Measurements from ENCODE around the gene TMBIM6. TPM values are rescaled to one million over a fixed set of nuclear protein-coding genes. Genes with fewer than 3 reads are reported as not detected.

TMBIM6 gene
- polyA plus RNA-seq, 3 donors from 2014 or later, result 982 to 1,961 (median 1,202) TPM

- Mint-ChIP-seq H3K36me3 (peaks cover 0 to 5% (median 5%) of the 10 kb centered on the region in 3 donors), H3K9me3 (no peaks in the 10 kb centered on the region), H3K4me3 (no peak overlapping the region), H3K27ac (no peak overlapping the region), H3K27me3 (ENCODE audit: low read depth in 3 of 3) (no peaks in the 10 kb centered on the region), H3K4me1 (no peaks in the 10 kb centered on the region)
- no peak for DNase-seq
Observed at GRCh38 chr12:49790741-49791555, 49.6 kb downstream of the TMBIM6 start.

GRCh38 chr12:49791700-49792099 is 50.3 kb downstream of the TMBIM6 start:
- no peaks in the 10 kb centered on the region for H3K9me3 Mint-ChIP-seq
- no peak overlapping the region for H3K27ac Mint-ChIP-seq
- H3K4me3 Mint-ChIP-seq, result no peak overlapping the region
- no peaks in the 10 kb centered on the region for H3K4me1 Mint-ChIP-seq
- H3K36me3 Mint-ChIP-seq, result peaks cover 0 to 5% (median 5%) of the 10 kb centered on the region in 3 donors
- no peaks in the 10 kb centered on the region for H3K27me3 Mint-ChIP-seq (ENCODE audit: low read depth in 3 of 3)
- DNase-seq, result no peak

- Mint-ChIP-seq H3K36me3 (peaks cover 0 to 4% (median 4%) of the 10 kb centered on the region in 3 donors), H3K27me3 (ENCODE audit: low read depth in 3 of 3) (no peaks in the 10 kb centered on the region), H3K9me3 (no peaks in the 10 kb centered on the region), H3K27ac (no peak overlapping the region), H3K4me3 (no peak overlapping the region), H3K4me1 (no peaks in the 10 kb centered on the region)
- no peak for DNase-seq
Observed at GRCh38 chr12:49792181-49792970, 51.0 kb downstream of the TMBIM6 start.

DNA sequence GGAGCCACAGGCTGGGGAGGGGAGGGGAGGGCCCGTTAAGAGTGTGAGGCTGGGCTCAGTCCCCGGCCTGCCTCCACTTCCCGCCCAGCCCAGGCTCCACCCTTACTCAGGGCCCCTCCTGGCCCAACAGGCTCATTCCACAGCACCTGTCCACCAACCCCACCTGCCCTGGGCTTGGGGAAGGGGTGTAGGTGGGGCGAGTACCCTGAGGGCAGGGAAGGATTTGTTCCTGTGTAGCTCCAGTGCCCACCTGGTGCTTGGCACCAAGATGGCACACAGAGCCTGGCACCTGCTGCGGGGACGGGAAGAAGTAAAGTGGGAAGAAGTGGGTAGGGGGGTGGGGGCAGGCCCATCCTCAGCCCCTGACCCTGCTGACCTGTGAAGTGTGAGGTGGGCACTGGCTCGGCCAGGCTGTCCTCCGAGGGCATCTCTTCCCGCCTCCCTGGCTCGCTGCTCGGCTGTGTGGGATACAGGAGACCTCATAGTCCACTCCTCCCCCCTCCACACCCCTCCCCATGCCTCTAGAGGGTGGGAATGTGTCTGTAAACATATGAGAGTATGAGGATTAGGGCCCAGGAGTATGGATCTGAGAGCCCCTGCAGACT is 51.7 kb downstream of the TMBIM6 start:
- H3K9me3 Mint-ChIP-seq, result no peaks in the 10 kb centered on the region
- H3K27ac Mint-ChIP-seq, result no peak overlapping the region
- H3K27me3 Mint-ChIP-seq (ENCODE audit: low read depth in 3 of 3), result no peaks in the 10 kb centered on the region
- H3K36me3 Mint-ChIP-seq, result no peaks in the 10 kb centered on the region
- no peak for DNase-seq
- H3K4me1 Mint-ChIP-seq, result no peaks in the 10 kb centered on the region
- H3K4me3 Mint-ChIP-seq, result no peak overlapping the region

DNA sequence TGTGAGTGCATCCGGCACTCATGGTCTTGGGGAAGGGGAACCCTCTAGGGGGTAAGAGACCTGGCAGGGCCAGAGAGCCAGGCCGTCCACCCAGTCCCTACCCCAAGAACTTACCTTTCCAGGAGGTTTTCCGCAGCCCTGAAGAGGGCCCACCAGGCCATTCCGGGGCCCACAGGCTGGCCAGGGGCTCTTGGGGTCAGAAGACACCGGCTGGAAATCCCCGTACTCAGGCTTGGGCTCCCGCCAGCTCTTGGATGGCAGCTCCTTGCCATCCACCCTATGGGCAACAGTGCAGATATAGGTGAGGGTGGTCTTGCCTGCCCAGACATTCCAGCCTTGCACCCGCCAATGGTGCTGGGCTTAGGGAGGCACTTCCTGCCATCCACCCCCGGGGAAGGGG is 52.3 kb downstream of the TMBIM6 start:
- H3K4me3 Mint-ChIP-seq, result no peak overlapping the region
- no peaks in the 10 kb centered on the region for H3K4me1 Mint-ChIP-seq
- H3K9me3 Mint-ChIP-seq, result no peaks in the 10 kb centered on the region
- no peak overlapping the region for H3K27ac Mint-ChIP-seq
- no peaks in the 10 kb centered on the region for H3K36me3 Mint-ChIP-seq
- no peak for DNase-seq
- no peaks in the 10 kb centered on the region for H3K27me3 Mint-ChIP-seq (ENCODE audit: low read depth in 3 of 3)

DNA sequence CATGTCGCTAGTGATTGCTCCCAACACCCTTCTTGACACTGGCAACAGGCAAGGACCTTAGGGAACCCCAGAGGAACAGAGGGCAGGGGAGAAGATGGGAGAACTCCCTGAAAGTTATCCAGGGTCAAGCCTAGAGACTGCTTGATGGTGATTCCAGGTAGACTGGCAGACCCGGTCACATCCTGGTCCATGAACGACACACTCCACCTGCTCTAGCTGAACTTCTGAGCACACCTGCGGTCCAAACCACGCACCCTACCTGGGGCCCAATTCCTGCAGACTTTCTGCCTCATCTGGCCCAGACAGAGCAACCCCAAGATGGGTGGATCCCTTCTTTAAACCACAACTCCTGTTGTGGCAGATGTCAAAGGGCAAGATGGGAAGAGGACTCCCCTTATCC is 52.7 kb downstream of the TMBIM6 start:
- Mint-ChIP-seq H3K9me3 (no peaks in the 10 kb centered on the region), H3K36me3 (no peaks in the 10 kb centered on the region), H3K4me1 (no peaks in the 10 kb centered on the region), H3K27ac (no peak overlapping the region), H3K27me3 (ENCODE audit: low read depth in 3 of 3) (no peaks in the 10 kb centered on the region), H3K4me3 (no peak overlapping the region)
- DNase-seq, result no peak

- Mint-ChIP-seq H3K9me3 (no peaks in the 10 kb centered on the region), H3K4me3 (no peak overlapping the region), H3K36me3 (peaks cover 0 to 6% (median 2%) of the 10 kb centered on the region in 3 donors), H3K4me1 (no peaks in the 10 kb centered on the region), H3K27ac (no peak overlapping the region), H3K27me3 (ENCODE audit: low read depth in 3 of 3) (no peaks in the 10 kb centered on the region)
- DNase-seq, result no peak
Observed at GRCh38 chr12:49794811-49795653, 53.7 kb downstream of the TMBIM6 start.

DNA sequence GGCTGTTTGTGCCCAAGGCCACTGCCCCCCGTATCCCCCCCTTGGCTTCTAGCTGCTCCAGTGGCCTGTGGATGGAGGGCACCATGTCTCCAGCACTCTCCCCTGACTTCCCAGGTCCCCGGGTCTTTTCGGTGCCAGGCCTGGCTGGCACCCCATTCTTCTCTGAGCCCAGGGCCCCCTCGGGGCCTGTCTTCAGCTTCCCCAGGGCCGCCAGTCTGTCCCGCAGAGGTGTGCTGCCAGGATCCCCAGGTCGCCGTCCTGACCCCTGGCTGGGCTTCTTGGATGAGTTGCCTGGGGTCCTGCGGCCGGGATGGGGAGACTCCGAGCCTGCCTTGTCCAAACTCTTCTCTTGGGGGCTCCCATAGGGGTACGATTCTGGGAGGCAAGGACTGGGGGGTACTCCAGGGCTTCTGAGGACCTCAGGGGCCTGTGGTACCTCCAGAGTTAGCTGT is 54.3 kb downstream of the TMBIM6 start:
- H3K4me3 Mint-ChIP-seq, result no peak overlapping the region
- H3K4me1 Mint-ChIP-seq, result no peaks in the 10 kb centered on the region
- no peak for DNase-seq
- no peaks in the 10 kb centered on the region for H3K9me3 Mint-ChIP-seq
- H3K36me3 Mint-ChIP-seq, result peaks cover 5 to 8% (median 7%) of the 10 kb centered on the region in 3 donors
- no peaks in the 10 kb centered on the region for H3K27me3 Mint-ChIP-seq (ENCODE audit: low read depth in 3 of 3)
- H3K27ac Mint-ChIP-seq, result no peak overlapping the region

DNA sequence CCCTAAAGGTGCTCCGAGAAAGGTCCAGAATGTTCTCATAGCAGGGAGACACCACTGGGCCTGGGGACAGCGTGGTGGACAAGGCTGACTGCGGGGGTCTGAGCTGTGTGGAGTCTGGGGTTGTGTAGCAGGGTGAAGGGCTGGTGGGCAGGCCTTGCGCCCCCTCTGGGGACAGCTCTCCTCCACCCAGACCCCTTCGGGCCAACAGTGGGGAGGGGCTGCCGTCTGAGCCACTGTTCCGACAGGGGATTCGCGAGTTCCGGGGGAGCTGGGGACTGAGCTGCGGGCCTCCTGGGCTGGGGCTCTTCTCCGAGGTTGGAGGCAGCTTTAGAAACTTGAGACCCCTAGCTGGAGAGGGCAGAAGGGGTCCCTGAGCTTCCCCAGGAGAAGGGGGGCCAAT is 54.8 kb downstream of the TMBIM6 start:
- H3K4me3 Mint-ChIP-seq, result no peak overlapping the region
- no peak for DNase-seq
- H3K9me3 Mint-ChIP-seq, result no peaks in the 10 kb centered on the region
- H3K4me1 Mint-ChIP-seq, result no peaks in the 10 kb centered on the region
- H3K27ac Mint-ChIP-seq, result no peak overlapping the region
- H3K36me3 Mint-ChIP-seq, result peaks cover 5 to 8% (median 7%) of the 10 kb centered on the region in 3 donors
- no peaks in the 10 kb centered on the region for H3K27me3 Mint-ChIP-seq (ENCODE audit: low read depth in 3 of 3)

DNA sequence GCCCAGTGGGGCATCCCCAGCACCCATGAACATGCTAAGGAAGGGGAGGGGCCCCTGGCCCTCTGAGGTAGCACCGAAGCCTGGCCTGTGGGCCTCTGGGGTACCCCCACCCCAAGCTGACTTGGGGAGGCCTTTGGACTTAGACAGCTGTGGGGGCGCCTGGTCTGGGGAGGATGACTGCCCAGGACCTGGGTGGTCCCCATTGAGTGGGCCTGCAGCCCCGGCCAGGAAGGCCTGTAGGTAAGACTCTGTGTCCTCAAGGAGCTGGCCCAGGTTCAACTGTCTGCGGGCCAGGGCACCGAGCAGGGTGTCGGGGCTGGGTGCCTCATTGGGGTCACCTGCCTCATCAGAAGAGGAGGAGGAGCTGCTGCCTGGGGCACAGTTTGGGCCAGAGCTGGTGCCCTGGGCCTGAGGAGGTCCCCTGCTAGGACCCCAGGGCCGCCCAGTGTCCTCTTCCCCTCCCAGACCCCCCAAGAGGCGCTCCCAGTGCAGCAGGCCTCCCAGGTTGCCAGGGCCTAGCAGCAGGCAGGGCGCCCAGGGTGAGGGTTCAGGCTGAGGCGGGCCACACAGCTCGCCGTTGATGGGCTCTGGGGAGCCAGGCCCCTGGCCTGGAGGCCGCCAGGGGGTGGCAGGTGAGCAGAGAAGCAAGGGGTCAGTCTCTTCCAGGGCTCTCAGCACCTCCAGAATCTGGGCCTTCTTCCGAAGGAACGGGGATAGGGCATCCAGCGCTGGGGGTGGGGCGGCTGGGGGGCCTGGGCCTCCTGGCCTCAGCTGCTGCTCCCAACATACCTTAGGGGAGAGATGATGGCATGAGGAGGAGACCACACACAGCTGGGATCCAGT is 55.5 kb downstream of the TMBIM6 start:
- no peak overlapping the region for H3K27ac Mint-ChIP-seq
- peaks cover 5 to 8% (median 7%) of the 10 kb centered on the region in 3 donors for H3K36me3 Mint-ChIP-seq
- H3K4me3 Mint-ChIP-seq, result no peak overlapping the region
- H3K27me3 Mint-ChIP-seq (ENCODE audit: low read depth in 3 of 3), result no peaks in the 10 kb centered on the region
- DNase-seq, result no peak
- no peaks in the 10 kb centered on the region for H3K4me1 Mint-ChIP-seq
- no peaks in the 10 kb centered on the region for H3K9me3 Mint-ChIP-seq

DNA sequence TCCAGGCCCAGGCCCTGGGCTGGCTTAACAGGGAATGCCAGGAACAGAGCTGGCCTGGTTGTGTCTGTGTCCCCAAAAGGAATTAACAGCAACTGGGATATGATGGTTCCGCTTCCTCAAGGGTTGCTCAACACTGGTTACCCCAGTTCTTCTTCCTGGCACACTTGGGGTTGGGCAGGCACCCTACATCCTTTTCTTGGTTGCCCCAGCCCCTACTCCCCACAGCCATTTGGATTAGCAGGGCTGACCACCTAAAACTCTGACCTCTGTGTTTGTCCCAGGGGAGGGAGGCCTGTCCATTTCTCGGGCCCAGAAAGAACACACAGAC is 56.1 kb downstream of the TMBIM6 start:
- DNase-seq, result no peak
- Mint-ChIP-seq H3K4me3 (no peak overlapping the region), H3K9me3 (no peaks in the 10 kb centered on the region), H3K36me3 (peaks cover 5 to 8% (median 7%) of the 10 kb centered on the region in 3 donors), H3K27ac (no peak overlapping the region), H3K27me3 (ENCODE audit: low read depth in 3 of 3) (no peaks in the 10 kb centered on the region), H3K4me1 (no peaks in the 10 kb centered on the region)

DNA sequence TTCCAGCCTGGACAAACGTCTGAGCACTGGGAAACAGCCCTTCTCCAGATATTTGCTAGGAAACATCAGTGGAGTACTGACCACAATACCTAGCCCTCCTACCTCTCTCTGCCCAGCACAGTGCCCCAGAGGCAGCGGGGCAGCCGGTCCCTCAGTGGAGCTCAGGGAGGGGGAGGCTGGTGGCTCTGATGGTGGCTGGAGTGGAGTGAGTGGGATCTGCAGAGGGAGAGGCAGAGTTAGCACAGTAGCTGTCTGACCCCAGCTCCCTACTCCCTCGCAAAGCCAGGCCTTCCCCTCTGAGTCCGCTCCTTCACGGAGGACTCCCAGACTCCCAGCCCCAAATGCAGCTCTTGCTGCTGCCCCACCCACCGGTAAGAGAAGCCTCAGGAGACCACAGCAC is 56.9 kb downstream of the TMBIM6 start:
- no peaks in the 10 kb centered on the region for H3K9me3 Mint-ChIP-seq

DNA sequence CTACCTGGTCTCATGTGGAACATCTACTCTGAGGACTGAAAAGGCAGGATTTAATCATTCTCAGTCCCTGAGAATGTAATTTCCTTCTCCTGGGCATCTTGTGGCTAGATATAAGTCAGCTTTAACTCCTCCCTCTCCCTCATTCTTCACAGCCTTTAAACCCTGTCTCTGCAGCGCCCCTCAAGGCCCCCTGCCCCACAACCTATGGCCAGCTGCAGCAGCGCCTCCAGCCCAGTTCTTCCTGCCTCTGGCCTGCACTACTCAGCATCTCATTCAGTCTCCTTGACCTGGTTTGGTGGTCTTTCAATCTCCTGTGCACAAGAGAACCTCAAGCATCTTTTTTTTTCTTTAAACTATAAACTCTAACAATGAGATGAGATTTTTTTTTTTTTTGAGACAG is 57.6 kb downstream of the TMBIM6 start:
- no peaks in the 10 kb centered on the region for H3K9me3 Mint-ChIP-seq
- DNase-seq, result no peak
- no peaks in the 10 kb centered on the region for H3K27me3 Mint-ChIP-seq (ENCODE audit: low read depth in 3 of 3)
- no peak overlapping the region for H3K4me3 Mint-ChIP-seq
- H3K27ac Mint-ChIP-seq, result no peak overlapping the region
- H3K4me1 Mint-ChIP-seq, result no peaks in the 10 kb centered on the region
- H3K36me3 Mint-ChIP-seq, result peaks cover 5 to 12% (median 8%) of the 10 kb centered on the region in 3 donors

More for the DNA sequence above, 56.9 kb downstream of the TMBIM6 start:
- no peaks in the 10 kb centered on the region for H3K27me3 Mint-ChIP-seq (ENCODE audit: low read depth in 3 of 3)
- no peak overlapping the region for H3K27ac Mint-ChIP-seq
- no peaks in the 10 kb centered on the region for H3K4me1 Mint-ChIP-seq
- no peak overlapping the region for H3K4me3 Mint-ChIP-seq
- DNase-seq, result no peak
- H3K36me3 Mint-ChIP-seq, result peaks cover 5 to 10% (median 8%) of the 10 kb centered on the region in 3 donors

All from immature natural killer cell (primary cell).